Activated naive CD4-positive, alpha-beta T cell treated with anti-CD3 and anti-CD28 coated beads, Interleukin-2, amount 10 ng/mL, durations not matched to agents 7 days and 5 days (primary cell): Measurements from ENCODE around the gene DDX10.
"Not testable (repeated sequence)": the region's sequence is repeated elsewhere in the genome, so short reads cannot be mapped to it uniquely, and the experiment has no call there.

Source experiments
- CTCF ChIA-PET: fragments of 350-600 bp; sonication (Branson Sonifier 250); formaldehyde crosslinking; loops from one replicate; lab custom pipeline; 2021; ENCODE audit warnings: antibody characterized with exemption; lab: Charles Lee
- DNase-seq: peaks from one replicate; pipeline ENCODE4 v3.0.0-alpha.2; 2020
- H3K27ac Mint-ChIP-seq: one replicate; pipeline ENCODE4 v1.8.0; 2021; ENCODE audit warnings: mild to moderate bottlenecking, moderate library complexity, mixed read lengths
- H3K27me3 Mint-ChIP-seq: one replicate; pipeline ENCODE4 v1.8.0; 2021; ENCODE audit warnings: mild to moderate bottlenecking, mixed read lengths
- H3K36me3 Mint-ChIP-seq: one replicate; pipeline ENCODE4 v1.8.0; 2021; ENCODE audit warnings: mixed read lengths
- H3K4me1 Mint-ChIP-seq: one replicate; pipeline ENCODE4 v1.8.0; 2021; ENCODE audit warnings: mixed read lengths
- H3K4me3 Mint-ChIP-seq: one replicate; pipeline ENCODE4 v1.8.0; 2021; ENCODE audit warnings: mild to moderate bottlenecking, moderate library complexity, mixed read lengths
- H3K9me3 Mint-ChIP-seq: one replicate; pipeline ENCODE4 v1.8.0; 2021; ENCODE audit warnings: mixed read lengths

DDX10 gene

DNA sequence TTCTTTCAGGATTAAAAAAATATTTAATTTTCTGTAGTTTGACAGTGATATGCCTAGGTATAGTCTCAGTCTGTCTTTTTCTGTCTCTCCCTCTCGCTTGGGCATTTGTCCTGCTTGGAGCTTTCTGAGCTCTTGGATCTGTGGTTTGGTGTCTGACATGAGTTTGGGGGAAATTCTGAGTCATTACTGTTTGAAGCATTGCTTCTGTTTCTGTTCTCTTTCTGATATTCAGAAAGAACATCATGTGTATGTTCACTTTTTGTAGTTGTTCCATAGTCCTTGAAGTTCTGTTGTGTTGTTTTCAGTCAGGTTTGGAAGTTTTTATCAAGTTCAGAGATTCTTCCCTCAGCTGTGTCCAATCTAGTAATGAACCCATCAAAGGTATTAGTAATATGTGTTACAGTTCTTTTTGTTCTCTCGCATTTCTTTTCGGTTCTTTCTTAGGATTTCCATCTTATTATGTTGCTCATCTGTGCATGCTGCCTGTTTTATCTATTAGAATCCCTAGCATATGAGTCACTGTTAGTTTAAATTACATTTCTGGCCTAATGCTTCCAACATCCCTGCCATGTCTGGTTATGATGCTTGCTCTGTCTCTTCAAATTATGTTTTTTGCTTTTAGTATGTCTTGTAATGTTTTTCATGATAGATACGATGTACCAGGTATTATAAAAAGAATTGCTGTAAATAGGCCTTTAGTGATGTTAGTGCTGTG lies 48.4 kb downstream of the DDX10 start:
- H3K36me3 Mint-ChIP-seq, result peaks cover 41% of the 10 kb centered on the region
- H3K4me1 Mint-ChIP-seq, result peaks cover 10% of the 10 kb centered on the region
- H3K27me3 Mint-ChIP-seq, result no peaks in the 10 kb centered on the region
- CTCF ChIA-PET, result no interaction called here
- H3K27ac Mint-ChIP-seq, result no peak overlapping the region
- DNase-seq, result no peak
- H3K4me3 Mint-ChIP-seq, result no peak overlapping the region
- H3K9me3 Mint-ChIP-seq, result peaks cover 12% of the 10 kb centered on the region

DNA sequence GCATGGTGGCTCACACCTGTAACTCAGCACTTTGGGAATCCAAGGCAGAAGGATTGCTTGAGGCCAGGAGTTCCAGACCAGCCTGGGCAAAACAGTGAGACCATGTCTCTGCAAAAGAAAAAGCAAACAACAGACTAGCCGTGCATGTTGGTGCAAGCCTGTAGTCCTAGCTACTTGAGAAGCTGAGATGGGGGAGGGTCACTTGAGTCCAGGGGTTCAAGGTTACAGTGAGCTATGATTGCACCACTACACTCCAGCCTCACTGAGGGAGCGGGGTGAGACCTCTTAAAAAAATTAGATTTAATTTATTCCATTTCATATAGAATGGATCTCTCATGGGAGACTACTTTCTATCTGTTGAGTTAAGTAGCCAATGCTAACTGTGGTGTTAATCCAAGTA lies 50.4 kb downstream of the DDX10 start:
- Mint-ChIP-seq H3K4me3 (no peak overlapping the region), H3K4me1 (peaks cover 2% of the 10 kb centered on the region), H3K27me3 (no peaks in the 10 kb centered on the region), H3K36me3 (peaks cover 28% of the 10 kb centered on the region), H3K27ac (no peak overlapping the region), H3K9me3 (peaks cover 6% of the 10 kb centered on the region)
- no peak for DNase-seq
- CTCF ChIA-PET, result interaction anchor here (1.5 kb wide), 1 partner anchor 20 kb away, joined by 3 read pairs; no protein-coding TSS in a partner anchor

DNA sequence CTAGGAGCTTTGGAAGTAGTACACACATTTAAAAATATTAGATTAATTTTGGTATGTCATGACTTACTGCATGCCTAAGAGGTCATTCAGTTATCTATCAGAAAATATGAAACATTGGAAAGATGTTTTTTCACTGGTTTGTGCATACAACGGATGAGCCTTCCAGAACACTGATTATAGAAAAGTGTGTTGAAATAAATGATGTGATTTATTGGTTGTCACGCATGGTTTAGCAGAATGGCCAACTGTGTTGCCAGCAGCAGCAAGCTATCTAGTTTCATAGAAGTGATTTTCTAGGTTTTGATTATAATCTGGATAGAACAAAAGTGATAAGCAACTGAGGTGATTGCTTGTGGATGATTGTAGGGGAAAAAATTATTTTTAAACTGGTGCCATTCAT lies 53.6 kb downstream of the DDX10 start:
- Mint-ChIP-seq H3K27me3 (no peaks in the 10 kb centered on the region), H3K4me3 (no peak overlapping the region), H3K36me3 (peaks cover 20% of the 10 kb centered on the region), H3K4me1 (no peaks in the 10 kb centered on the region), H3K27ac (no peak overlapping the region), H3K9me3 (no peaks in the 10 kb centered on the region)
- DNase-seq, result no peak
- CTCF ChIA-PET, result interaction anchor here (2.2 kb wide), 1 partner anchor 16 kb away, joined by 10 read pairs; no protein-coding TSS in a partner anchor

DNA sequence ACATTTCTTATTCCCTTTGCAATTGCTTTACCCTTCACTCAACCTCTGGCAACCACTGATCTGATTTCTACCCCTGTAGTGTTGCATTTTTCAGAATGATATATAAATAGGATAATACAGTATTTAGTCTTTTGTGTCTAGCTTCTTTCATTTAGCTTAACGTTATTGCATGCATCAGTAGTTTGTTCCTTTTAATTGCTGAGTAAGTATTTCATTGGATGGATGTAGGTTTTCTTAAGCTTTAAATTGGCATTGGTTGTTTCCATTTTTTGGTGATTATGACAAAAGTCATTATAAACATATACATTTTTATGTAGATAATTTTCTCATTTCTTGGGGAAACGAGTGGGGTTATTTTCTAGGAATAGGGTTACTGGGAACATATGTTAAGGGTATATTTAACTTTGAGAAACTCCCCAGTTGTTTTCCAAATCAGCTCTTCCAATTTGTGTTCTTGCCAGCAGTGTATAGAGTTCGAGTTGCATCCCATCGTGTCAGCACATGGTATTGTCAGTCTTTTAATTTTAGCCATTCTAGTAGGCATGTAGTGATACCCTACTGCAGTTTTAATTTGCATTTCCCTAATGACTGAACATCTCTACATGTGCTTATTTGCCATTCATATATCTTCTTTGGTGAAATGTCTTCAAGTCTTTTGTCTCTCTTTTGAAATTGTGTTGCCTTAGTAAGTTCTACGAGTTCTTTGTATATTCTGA lies 60.3 kb downstream of the DDX10 start:
- no peaks in the 10 kb centered on the region for H3K9me3 Mint-ChIP-seq
- H3K4me3 Mint-ChIP-seq, result no peak overlapping the region
- H3K27me3 Mint-ChIP-seq, result no peaks in the 10 kb centered on the region
- no peak overlapping the region for H3K27ac Mint-ChIP-seq
- DNase-seq, result no peak
- CTCF ChIA-PET, result no interaction called here
- peaks cover 5% of the 10 kb centered on the region for H3K4me1 Mint-ChIP-seq
- peaks cover 29% of the 10 kb centered on the region for H3K36me3 Mint-ChIP-seq

DNA sequence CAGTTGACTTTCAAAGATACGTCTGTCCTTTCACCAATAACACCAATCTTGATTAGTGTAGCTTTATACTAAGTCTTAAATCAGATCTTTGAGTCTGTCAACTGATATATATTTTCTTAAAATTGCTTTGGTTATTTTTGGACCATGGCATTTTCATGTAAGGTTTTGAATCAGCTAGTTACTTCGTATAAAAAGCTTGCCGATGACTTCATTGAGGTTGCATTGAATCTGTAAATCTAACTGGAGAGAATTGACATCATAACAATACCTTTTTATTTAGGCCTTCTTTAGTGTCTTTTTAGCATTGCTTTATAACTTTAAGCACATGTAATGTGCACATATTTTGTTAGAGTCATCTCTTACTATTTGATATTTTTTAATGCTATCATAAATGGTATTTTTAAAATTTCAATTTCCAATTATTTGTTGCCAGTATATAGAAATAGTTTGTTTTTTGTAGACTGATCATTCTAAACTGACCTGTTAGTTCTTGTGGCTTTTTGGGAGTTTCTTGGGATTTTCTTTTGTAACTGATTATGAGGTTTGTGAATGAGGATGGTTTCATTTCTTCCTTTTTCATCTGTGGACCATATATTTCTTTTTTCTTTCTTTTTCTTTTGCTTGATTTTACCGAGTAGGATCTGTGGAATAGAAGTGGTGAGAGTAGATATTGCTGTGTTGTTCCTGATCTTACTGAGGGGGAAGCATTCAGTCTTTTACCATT lies 61.4 kb downstream of the DDX10 start:
- no peak for DNase-seq
- Mint-ChIP-seq H3K9me3 (no peaks in the 10 kb centered on the region), H3K4me3 (no peak overlapping the region), H3K27ac (peak overlapping the region; percentile 58), H3K27me3 (no peaks in the 10 kb centered on the region), H3K36me3 (peaks cover 29% of the 10 kb centered on the region), H3K4me1 (peaks cover 5% of the 10 kb centered on the region)
- CTCF ChIA-PET, result interaction anchor here (1.0 kb wide), 1 partner anchor 28 kb away, joined by 3 read pairs; no protein-coding TSS in a partner anchor

DNA sequence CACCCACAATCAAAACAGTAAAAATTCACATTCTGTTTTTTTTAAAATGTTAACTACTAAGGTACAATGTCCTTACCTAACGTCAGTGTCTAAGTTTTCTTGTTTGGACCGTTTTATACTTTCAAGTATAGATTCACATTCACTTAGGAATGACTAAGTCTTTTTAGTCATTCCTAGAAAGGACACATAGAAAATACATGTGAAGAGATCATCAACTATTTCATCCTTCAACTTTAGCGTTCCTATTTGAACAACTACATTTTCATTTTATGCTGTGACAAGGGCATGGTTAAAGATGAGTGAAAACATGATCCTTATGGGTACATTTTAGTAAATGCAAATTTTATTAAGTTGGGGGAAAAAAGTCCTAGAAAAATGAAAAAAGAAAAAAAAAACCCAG lies 62.8 kb downstream of the DDX10 start:
- Mint-ChIP-seq H3K4me1 (peaks cover 5% of the 10 kb centered on the region), H3K36me3 (peaks cover 35% of the 10 kb centered on the region), H3K27me3 (no peaks in the 10 kb centered on the region), H3K27ac (no peak overlapping the region), H3K4me3 (no peak overlapping the region), H3K9me3 (no peaks in the 10 kb centered on the region)
- DNase-seq, result no peak
- CTCF ChIA-PET, result no interaction called here

DNA sequence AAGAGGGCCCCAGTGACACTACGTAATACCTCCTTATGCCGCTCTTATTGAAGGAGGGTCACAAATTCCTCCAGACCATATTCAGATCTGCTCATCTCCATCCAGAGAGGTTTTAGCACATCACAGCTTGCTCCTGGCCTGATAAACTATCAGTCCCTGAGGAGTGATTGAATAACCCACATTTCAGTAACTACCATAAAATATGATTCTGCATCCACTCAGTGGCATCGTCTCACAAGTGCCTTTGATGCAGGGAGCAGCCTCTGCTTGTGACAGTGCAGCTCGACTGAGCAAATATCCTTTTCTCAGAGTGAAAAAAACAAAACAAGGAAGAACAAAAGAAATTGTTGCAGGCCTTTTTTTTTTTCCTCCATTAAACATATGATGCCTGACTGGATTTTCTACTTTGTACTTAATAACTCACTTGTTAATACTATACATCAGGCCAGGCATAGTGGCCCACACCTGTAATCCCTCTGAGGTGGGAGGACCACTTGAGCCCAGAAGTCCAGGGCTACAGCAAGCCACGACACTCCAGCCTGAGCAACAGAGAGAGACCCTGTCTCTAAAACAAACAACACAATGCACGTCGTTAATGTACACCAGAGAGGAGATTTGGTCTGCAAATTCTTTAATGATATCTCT lies 64.5 kb downstream of the DDX10 start:
- no peaks in the 10 kb centered on the region for H3K9me3 Mint-ChIP-seq
- no peaks in the 10 kb centered on the region for H3K27me3 Mint-ChIP-seq
- H3K27ac Mint-ChIP-seq, result no peak overlapping the region
- H3K4me1 Mint-ChIP-seq, result peaks cover 19% of the 10 kb centered on the region
- DNase-seq, result no peak
- H3K4me3 Mint-ChIP-seq, result no peak overlapping the region
- CTCF ChIA-PET, result interaction anchor here (0.7 to 1.1 kb wide), 3 partner anchors 32 to 314 kb away, joined by 3 read pairs; no protein-coding TSS in a partner anchor
- peaks cover 24% of the 10 kb centered on the region for H3K36me3 Mint-ChIP-seq

DNA sequence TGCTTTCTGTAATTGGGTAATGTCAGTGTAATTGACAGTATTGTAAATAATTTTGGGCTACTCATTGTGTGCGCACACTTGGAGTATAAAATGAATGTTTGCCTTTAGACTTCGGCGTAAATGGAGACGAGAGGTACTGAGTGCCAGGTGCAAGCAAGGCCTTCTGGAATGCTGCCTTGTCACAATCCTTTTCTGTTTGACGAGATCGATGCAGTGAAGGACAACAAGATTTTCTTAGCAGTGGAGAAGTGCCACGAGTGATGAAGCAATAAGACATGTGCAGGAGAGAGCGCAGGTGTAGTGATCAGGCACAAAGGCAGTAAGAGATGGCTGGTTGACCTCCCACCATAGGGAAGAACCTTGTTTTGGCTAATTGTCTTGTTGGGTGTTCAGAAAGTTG lies 67.5 kb downstream of the DDX10 start:
- Mint-ChIP-seq H3K36me3 (peaks cover 14% of the 10 kb centered on the region), H3K4me1 (peaks cover 21% of the 10 kb centered on the region), H3K4me3 (no peak overlapping the region), H3K27me3 (no peaks in the 10 kb centered on the region), H3K9me3 (no peaks in the 10 kb centered on the region), H3K27ac (no peak overlapping the region)
- DNase-seq, result no peak
- CTCF ChIA-PET, result interaction anchor here (0.6 kb wide), 1 partner anchor 37 kb away, joined by 3 read pairs; no protein-coding TSS in a partner anchor

DNA sequence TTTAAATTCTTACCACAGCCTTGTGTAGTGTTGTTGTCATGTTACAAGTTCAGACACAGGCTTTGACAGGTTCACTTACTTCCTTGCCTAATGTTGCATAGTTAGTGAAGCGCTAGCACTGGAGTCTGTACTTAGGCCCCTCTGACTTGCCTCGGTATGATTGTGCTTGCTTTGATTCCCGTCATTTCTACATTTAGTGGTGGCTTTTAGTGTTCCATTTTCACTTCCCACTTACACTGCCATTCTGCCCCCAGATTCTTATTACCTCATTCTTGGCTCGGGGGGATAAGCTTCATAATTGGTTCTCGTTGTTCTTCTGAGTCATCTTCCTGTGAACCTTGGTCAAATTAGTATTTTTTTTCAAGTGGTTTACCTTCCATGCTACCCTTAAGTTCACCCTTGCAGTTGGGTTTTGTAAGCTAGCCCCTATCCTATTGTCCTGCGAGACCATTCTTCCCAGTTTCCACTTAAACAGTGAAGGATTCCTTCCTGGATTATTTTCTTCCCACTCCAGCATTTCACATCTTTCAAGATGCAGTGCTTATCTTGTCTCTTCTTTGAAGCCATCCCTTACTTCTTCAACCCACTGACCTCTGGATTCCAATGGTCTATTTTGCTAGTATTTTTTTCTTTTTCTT lies 68.7 kb downstream of the DDX10 start:
- H3K9me3 Mint-ChIP-seq, result no peaks in the 10 kb centered on the region
- no peaks in the 10 kb centered on the region for H3K27me3 Mint-ChIP-seq
- CTCF ChIA-PET, result interaction anchor here (2.8 kb wide), 1 partner anchor 15 kb away, joined by 10 read pairs; no protein-coding TSS in a partner anchor
- no peak for DNase-seq
- peaks cover 19% of the 10 kb centered on the region for H3K4me1 Mint-ChIP-seq
- peaks cover 14% of the 10 kb centered on the region for H3K36me3 Mint-ChIP-seq
- peak overlapping the region; percentile 6 for H3K27ac Mint-ChIP-seq
- no peak overlapping the region for H3K4me3 Mint-ChIP-seq

DNA sequence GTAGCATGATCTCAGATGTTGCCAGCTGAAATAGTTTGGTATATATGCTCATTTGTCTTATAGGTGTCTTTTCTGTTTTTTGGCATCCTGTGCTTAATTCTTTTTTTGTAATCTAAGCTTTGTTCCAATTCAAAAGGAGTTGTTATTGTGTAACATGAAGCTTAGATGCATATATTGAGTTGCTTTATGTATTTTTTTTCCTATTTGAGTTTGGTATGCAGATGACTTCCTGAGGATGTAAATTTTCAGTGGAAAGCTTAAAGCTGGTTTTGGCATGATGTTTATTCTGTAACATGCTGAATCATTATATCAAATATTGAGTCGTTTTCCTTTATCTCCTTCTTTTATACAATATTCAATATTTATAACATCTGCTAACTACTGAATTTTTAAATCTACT lies 69.4 kb downstream of the DDX10 start:
- peak overlapping the region; percentile 35 for H3K27ac Mint-ChIP-seq
- CTCF ChIA-PET, result interaction anchor here (2.8 kb wide), 1 partner anchor 16 kb away, joined by 10 read pairs; no protein-coding TSS in a partner anchor
- H3K27me3 Mint-ChIP-seq, result no peaks in the 10 kb centered on the region
- no peak overlapping the region for H3K4me3 Mint-ChIP-seq
- H3K36me3 Mint-ChIP-seq, result peaks cover 14% of the 10 kb centered on the region
- no peak for DNase-seq
- H3K9me3 Mint-ChIP-seq, result no peaks in the 10 kb centered on the region
- H3K4me1 Mint-ChIP-seq, result peaks cover 19% of the 10 kb centered on the region

DNA sequence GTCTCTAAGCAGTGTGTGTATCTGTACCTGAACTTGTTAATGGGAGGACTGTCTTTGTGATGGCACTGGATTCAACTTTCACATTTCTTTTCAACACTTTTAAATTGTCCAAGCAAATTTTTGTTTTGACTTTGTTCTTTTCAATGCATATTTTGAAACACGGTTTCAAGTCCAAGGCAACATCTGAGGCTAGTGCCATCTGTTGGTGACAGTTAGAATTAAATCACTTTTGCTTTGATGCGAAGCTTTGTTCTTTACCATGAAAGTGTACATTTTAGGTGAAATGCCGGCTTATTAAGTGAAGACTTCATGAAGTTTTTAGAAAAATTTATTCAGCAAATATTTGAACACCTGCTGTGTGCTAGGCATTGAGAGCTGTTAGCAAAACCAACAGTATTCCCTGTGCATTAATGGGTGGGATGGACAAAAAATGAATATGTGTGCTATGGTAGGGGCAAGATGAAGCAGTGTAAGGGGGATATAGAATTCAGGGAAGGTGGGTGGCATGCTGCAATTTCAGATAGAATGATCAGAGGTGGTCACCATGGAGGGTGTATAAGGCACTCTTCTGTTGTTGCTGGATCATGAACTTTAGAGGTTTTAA lies 70.2 kb downstream of the DDX10 start:
- no peaks in the 10 kb centered on the region for H3K27me3 Mint-ChIP-seq
- H3K36me3 Mint-ChIP-seq, result peaks cover 17% of the 10 kb centered on the region
- H3K9me3 Mint-ChIP-seq, result peaks cover 4% of the 10 kb centered on the region
- H3K4me1 Mint-ChIP-seq, result peaks cover 19% of the 10 kb centered on the region
- no peak for DNase-seq
- no peak overlapping the region for H3K27ac Mint-ChIP-seq
- CTCF ChIA-PET, result interaction anchor here (0.7 to 2.8 kb wide), 6 partner anchors 17 to 215 kb away, joined by 3 to 10 read pairs (median 3); no protein-coding TSS in a partner anchor
- H3K4me3 Mint-ChIP-seq, result no peak overlapping the region

DNA sequence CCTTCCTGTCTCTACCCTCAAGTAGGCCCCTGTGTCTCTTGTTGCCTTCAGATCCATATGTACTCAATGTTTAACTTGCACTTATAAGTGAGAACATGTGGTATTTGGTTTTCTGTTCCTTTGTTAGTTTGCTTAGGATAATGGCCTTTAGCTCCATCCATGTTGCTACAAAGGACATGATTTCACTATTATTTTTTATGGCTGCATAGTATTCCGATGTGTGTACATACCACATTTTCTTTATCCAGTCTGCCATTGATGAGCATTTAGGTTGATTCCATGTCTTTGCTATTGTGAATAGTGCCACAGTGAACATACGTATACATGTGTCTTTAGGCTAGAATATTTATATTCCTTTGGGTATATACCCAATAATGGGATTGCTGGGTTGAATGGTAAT lies 75.3 kb downstream of the DDX10 start:
- DNase-seq, H3K4me1 Mint-ChIP-seq, H3K27ac Mint-ChIP-seq, H3K27me3 Mint-ChIP-seq, H3K4me3 Mint-ChIP-seq, CTCF ChIA-PET: not testable (repeated sequence)
- Mint-ChIP-seq H3K9me3 (peaks cover 23% of the 10 kb centered on the region), H3K36me3 (peaks cover 24% of the 10 kb centered on the region)

DNA sequence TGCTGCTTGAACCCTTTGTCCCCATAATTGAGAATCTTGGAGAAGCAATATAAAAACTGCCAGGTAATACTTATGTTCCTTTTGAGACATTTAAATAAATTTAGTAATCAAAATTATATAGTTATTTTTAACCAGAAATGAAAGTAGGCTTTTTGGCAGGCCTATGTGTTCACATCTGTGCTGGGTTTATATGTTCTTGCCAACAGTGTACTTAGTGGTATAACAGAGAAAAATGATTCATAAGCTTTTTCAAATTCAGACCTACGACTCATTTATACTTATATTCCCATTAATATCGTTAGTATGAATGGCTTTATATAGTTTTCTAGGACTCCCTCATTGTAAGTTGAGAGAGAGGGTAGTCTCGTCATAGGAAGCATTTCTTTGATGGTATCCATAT lies 79.0 kb downstream of the DDX10 start:
- H3K4me1 Mint-ChIP-seq, result no peaks in the 10 kb centered on the region
- H3K9me3 Mint-ChIP-seq, result peaks cover 23% of the 10 kb centered on the region
- CTCF ChIA-PET, result no interaction called here

More for the DNA sequence above, 79.0 kb downstream of the DDX10 start:
- DNase-seq, result no peak
- no peak overlapping the region for H3K4me3 Mint-ChIP-seq
- H3K27ac Mint-ChIP-seq, result no peak overlapping the region
- H3K27me3 Mint-ChIP-seq, result no peaks in the 10 kb centered on the region
- peaks cover 24% of the 10 kb centered on the region for H3K36me3 Mint-ChIP-seq
